PC-3 (cell line): ENCODE data around the gene MTA1.

Source experiments
- EZH2phosphoT487 ChIP-seq: fragments of 300-600 bp; sonication (generic); IDR thresholded peaks from 2 replicates; pipeline ENCODE4 v1.6.1; 2018; ENCODE audit warnings: mild to moderate bottlenecking, antibody characterized with exemption, low read length, borderline replicate concordance
- TF ChIP-seq, protein P1 (sequence below): fragments of 300-600 bp; sonication (generic); conservative IDR thresholded peaks from 2 replicates; pipeline ENCODE4 v1.5.1; 2017; ENCODE audit warnings: antibody characterized with exemption, low read depth, mild to moderate bottlenecking, low read length

DNA sequence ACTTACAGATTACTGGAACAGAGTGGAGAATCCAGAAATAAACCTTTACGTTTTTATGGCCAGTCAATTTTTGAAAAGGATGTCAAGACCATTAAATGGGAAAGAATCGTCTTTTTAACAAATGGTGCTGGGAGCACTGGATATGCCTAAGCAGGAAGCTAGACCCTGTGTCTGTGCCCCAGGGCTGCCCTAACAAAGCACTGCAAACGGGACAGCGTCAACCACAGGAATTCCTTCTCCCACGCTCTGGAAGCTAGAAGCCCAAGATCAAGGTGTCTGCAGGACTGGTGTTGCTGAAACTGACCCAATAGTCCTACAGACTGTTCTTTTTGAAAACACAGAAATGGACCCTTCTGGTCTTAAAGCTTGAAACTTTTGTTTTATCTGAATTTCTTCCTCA, 97.5 kb downstream of the MTA1 start:
- no peak for TF ChIP-seq EZH2phosphoT487
- TF ChIP-seq, protein P1, sequence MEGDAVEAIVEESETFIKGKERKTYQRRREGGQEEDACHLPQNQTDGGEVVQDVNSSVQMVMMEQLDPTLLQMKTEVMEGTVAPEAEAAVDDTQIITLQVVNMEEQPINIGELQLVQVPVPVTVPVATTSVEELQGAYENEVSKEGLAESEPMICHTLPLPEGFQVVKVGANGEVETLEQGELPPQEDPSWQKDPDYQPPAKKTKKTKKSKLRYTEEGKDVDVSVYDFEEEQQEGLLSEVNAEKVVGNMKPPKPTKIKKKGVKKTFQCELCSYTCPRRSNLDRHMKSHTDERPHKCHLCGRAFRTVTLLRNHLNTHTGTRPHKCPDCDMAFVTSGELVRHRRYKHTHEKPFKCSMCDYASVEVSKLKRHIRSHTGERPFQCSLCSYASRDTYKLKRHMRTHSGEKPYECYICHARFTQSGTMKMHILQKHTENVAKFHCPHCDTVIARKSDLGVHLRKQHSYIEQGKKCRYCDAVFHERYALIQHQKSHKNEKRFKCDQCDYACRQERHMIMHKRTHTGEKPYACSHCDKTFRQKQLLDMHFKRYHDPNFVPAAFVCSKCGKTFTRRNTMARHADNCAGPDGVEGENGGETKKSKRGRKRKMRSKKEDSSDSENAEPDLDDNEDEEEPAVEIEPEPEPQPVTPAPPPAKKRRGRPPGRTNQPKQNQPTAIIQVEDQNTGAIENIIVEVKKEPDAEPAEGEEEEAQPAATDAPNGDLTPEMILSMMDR, result no peak
